GM12878 (cell line): ENCODE results near the gene GNG13. TPM values are rescaled to one million over a fixed set of nuclear protein-coding genes. Genes with fewer than 3 reads are reported as not detected.

Source experiments
- ATAC-seq: fragments of 200-7000 bp; cut with Tn5 transposase; 3 replicates; pipeline ENCODE4 v1.9.1; 2020; ENCODE audit warnings: mild to moderate bottlenecking, moderate library complexity
- BruUV-seq: library from RNA; stranded (reverse); fragments of 400-500 nt; replicated peaks from 2 replicates; lab custom pipeline; 2021; lab: Mats Ljungman, UMichigan
- CTCF ChIA-PET: fragments of 300-600 bp; sonication (Branson Sonifier 250); formaldehyde crosslinking; extraction: SDS; loops from one replicate; lab custom pipeline; 2021; ENCODE audit warnings: inconsistent platforms; lab: Yijun Ruan, JAX
- POLR2A ChIA-PET: fragments of 350-600 bp; formaldehyde crosslinking; extraction: SDS; loops from one replicate; lab custom pipeline; 2021; ENCODE audit warnings: inconsistent platforms; lab: Charles Lee
- RAD21 ChIA-PET: fragments of 300-600 bp; sonication (Branson Sonifier 250); formaldehyde crosslinking; loops from one replicate; lab custom pipeline; 2023; ENCODE audit warnings: antibody characterized with exemption; ENCODE audit not compliant: unreplicated experiment; lab: Charles Lee
- SMC1A ChIA-PET: fragments of 300-600 bp; sonication (Branson Sonifier 250); formaldehyde crosslinking; loops from one replicate; lab custom pipeline; 2023; ENCODE audit not compliant: unreplicated experiment, uncharacterized antibody; lab: Charles Lee
- DNase-seq: peaks from one replicate; pipeline ENCODE4 v3.0.0-alpha.2; 2011; ENCODE audit warnings: low read depth, low spot score
- FAIRE-seq: peaks from 3 replicates; lab custom pipeline; 2011; peaks lifted over from hg19 to GRCh38; lab: Jason Lieb, UNC
- H2AFZ ChIP-seq: 2 replicates; pipeline ENCODE4 v1.6.0; 2011; ENCODE audit warnings: low read depth, low read length, control low read depth; ENCODE audit not compliant: control insufficient read depth
- H3K27ac ChIP-seq: 2 replicates; pipeline ENCODE4 v1.5.1; 2011; ENCODE audit warnings: control low read depth; ENCODE audit not compliant: control insufficient read depth, insufficient read depth
- H3K27me3 ChIP-seq, 2 experiments: replicated peaks in 1 of 2; 2 replicates each; pipeline versions ENCODE4 v1.6.0 to v1.6.1; 2011; ENCODE audit warnings: low read length in 1 of 2; ENCODE audit not compliant: control insufficient read depth in 2 of 2, insufficient read depth in 2 of 2
- H3K36me3 ChIP-seq, 2 experiments: 2 replicates each; pipeline ENCODE4 v1.5.1; 2011; ENCODE audit warnings: low read length in 1 of 2; ENCODE audit not compliant: control insufficient read depth in 2 of 2, insufficient read depth in 2 of 2
- H3K4me1 ChIP-seq: 2 replicates; pipeline ENCODE4 v1.6.1; 2011; ENCODE audit warnings: mild to moderate bottlenecking, low read length, moderate library complexity, mixed read lengths; ENCODE audit not compliant: control insufficient read depth, insufficient read depth
- H3K4me2 ChIP-seq: 2 replicates; pipeline ENCODE4 v1.6.0; 2011; ENCODE audit warnings: control low read depth; ENCODE audit not compliant: control insufficient read depth, insufficient read depth
- H3K4me3 ChIP-seq: fragments of 200-600 bp; sonication (generic); 2 replicates; pipeline ENCODE4 v1.5.1; 2016
- H3K79me2 ChIP-seq: 2 replicates; pipeline ENCODE4 v1.6.0; 2011; ENCODE audit warnings: low read length; ENCODE audit not compliant: control insufficient read depth, insufficient read depth
- H3K9ac ChIP-seq: 2 replicates; pipeline ENCODE4 v1.8.0; 2011; ENCODE audit warnings: low read length, control low read depth, mixed read lengths; ENCODE audit not compliant: control insufficient read depth, insufficient read depth
- H3K9me3 ChIP-seq: replicated peaks from 3 replicates; pipeline ENCODE4 v1.5.1; 2011; ENCODE audit warnings: mild to moderate bottlenecking, low read length; ENCODE audit not compliant: control insufficient read depth, insufficient read depth
- H4K20me1 ChIP-seq: 2 replicates; pipeline ENCODE4 v1.6.0; 2011; ENCODE audit not compliant: control insufficient read depth, insufficient read depth
- BRCA1 ChIP-seq: IDR thresholded peaks from 2 replicates; pipeline ENCODE4 v1.6.1; 2011; ENCODE audit warnings: low read depth, low read length, improper control_type of control experiment
- EZH2 ChIP-seq: IDR thresholded peaks from 2 replicates; pipeline ENCODE4 v1.6.1; 2012; ENCODE audit warnings: low read depth, mild to moderate bottlenecking, control low read depth, inconsistent platforms, low read length, borderline replicate concordance; ENCODE audit not compliant: control insufficient read depth
- MEF2A ChIP-seq: IDR thresholded peaks from 2 replicates; pipeline ENCODE4 v1.6.1; 2011; ENCODE audit warnings: low read depth, mild to moderate bottlenecking, low read length, moderate library complexity; ENCODE audit not compliant: insufficient read depth
- MTA2 ChIP-seq: fragments of 450-650 bp; IDR thresholded peaks from 2 replicates; pipeline ENCODE4 v1.6.1; 2016; ENCODE audit warnings: low read depth, mild to moderate bottlenecking, moderate library complexity
- NFIC ChIP-seq: IDR thresholded peaks from 2 replicates; pipeline ENCODE4 v1.6.1; 2012; ENCODE audit warnings: low read depth, mild to moderate bottlenecking, inconsistent platforms, low read length, moderate library complexity
- PAX8 ChIP-seq: fragments of 450-650 bp; IDR thresholded peaks from 2 replicates; pipeline ENCODE4 v1.6.1; 2017; ENCODE audit warnings: mild to moderate bottlenecking, moderate library complexity
- POLR2AphosphoS2 ChIP-seq: IDR thresholded peaks from 2 replicates; pipeline ENCODE4 v1.6.1; 2011; ENCODE audit warnings: low read depth, mild to moderate bottlenecking, low read length, improper control_type of control experiment, moderate library complexity
- STAT3 ChIP-seq: IDR thresholded peaks from 2 replicates; pipeline ENCODE4 v1.6.1; 2011; ENCODE audit warnings: low read depth, low read length, improper control_type of control experiment
- ZNF207 ChIP-seq: fragments of 450-650 bp; IDR thresholded peaks from 2 replicates; pipeline ENCODE4 v1.6.1; 2014; ENCODE audit warnings: antibody characterized with exemption, mild to moderate bottlenecking, borderline replicate concordance
- WGBS: methylation state at CpG from one replicate; pipeline ENCODE4 v1.1.6; 2016; ENCODE audit warnings: low lambda C conversion rate; ENCODE audit not compliant: insufficient replicate concordance, insufficient coverage; ENCODE audit errors: missing lambda C conversion rate; 5-methylcytosine and 5-hydroxymethylcytosine counted together
- in situ Hi-C: fragments of 300-500 bp; cut with MboI; formaldehyde crosslinking; loops from 9 replicates; pipeline ENCODE4 v1.14.3; 2018; ENCODE audit warnings: mixed read lengths
- intact Hi-C: fragments of 100-400 bp; cut with micrococcal nuclease; formaldehyde crosslinking; loops from one replicate; pipeline ENCODE4 v1.14.2; 2022; ENCODE audit not compliant: unreplicated experiment
- polyA plus RNA-seq, 11 experiments: library from polyadenylated mRNA; depleted of rRNA in 4 of 11; unstranded in 6 of 11; stranded (reverse) in 5 of 11; fragments of >200 nt; fragmentation: Nextera tagmentation in 4 of 11; fragmentation: Illumina TruSeq in 1 of 11; extraction: Ambion mirVana in 4 of 11; extraction: Trizol in 1 of 11; gene quantifications; 1 replicate in 1 of 11; 2 replicates in 10 of 11; pipeline versions ENCODE4 v1.2.1 to v1.2.3, GENCODE V29; 2011 to 2016; ENCODE audit warnings: inconsistent platforms in 2 of 11, missing spikeins in 2 of 11, low read depth in 1 of 11
- total RNA-seq, 4 experiments: library from RNA; depleted of rRNA in 3 of 4; stranded (reverse); fragments of >200 nt in 3 of 4; fragmentation: Illumina TruSeq in 1 of 4; extraction: Trizol in 1 of 4; gene quantifications; 2 replicates each; pipeline versions ENCODE4 v1.2.1 to v1.2.3, GENCODE V29; 2013 to 2021
- TF ChIP-seq, protein P1 (sequence below): fragments of 450-650 bp; IDR thresholded peaks from 2 replicates; pipeline ENCODE4 v1.6.1; 2018; ENCODE audit warnings: borderline replicate concordance, mild to moderate bottlenecking; ENCODE audit not compliant: partially characterized antibody
- TF ChIP-seq, protein P2 (sequence below): IDR thresholded peaks from 2 replicates; pipeline ENCODE4 v1.6.1; 2011; ENCODE audit warnings: mild to moderate bottlenecking, low read depth, low read length, moderate library complexity; ENCODE audit not compliant: insufficient replicate concordance
- TF ChIP-seq, protein P3 (sequence below): fragments of 450-650 bp; IDR thresholded peaks from 2 replicates; pipeline ENCODE4 v1.6.1; 2017; ENCODE audit warnings: mild to moderate bottlenecking, moderate library complexity

GNG13 gene
- total and polyA plus RNA-seq, 10 of the 15 experiments (the other 5 are each of a cell fraction or from before 2014, with no cell fraction given) = not detected

DNA sequence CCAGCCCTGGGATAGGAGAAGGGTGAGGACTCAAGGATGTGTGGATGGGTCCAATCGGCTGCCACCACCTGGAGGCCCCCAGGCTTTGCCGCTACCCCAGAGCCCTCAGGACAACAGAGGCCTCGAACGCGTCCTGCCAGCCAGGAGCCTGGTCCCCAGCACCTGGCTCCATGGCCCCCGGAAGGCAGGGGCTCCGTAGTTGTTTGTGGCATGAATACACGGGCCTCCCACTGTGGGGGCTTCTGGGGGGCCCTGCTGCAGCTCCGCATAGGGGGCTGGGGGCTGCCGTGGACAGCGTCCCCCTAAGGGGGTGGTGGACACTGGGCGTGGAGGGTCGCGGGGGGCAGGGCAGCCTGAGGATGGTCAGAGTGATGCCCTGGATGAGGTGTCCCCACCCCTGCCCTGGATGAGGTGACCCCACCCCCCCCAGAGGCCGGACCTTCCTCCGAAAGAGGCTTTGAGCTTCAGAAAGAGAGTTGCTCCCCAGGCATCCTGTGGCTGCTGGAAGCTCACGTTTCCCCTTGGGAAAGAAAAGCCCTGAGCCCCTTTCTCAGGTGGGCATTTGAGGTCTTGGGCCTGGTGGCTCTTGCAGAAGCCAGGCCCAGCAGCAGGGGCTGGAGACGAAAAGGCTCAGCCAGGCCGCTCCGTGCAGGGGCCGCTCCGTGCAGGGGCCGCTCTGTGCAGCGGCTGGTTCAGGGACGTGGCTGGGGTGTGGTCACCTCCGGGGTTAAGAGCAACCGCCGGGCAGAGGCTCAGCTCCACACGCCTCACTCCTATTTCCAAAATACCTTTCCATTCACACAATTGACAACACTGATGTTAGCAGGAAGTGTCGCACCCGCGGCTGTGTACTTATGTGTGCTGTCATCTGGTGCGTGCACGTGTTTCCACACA, 40.3 kb upstream of the GNG13 start:
- no peak for FAIRE-seq
- peaks cover 2% of the 10 kb centered on the region; the same call in 1 of the 3 replicates for H3K9me3 ChIP-seq
- no peaks in the 10 kb centered on the region for H3K4me1 ChIP-seq
- H3K36me3 ChIP-seq = no peaks in the 10 kb centered on the region
- ChIA-PET SMC1A (no interaction called here), RAD21 (no interaction called here)
- no TSS peak for BruUV-seq
- H2AFZ ChIP-seq = no peak overlapping the region
- no peak overlapping the region for H3K27ac ChIP-seq
- H3K4me2 ChIP-seq = no peak overlapping the region
- no peak for DNase-seq
- H3K4me3 ChIP-seq = no peak overlapping the region
- no peaks in the 10 kb centered on the region for H3K27me3 ChIP-seq
- WGBS = 73% methylated on average over 33 of the region's 34 CpGs
- ATAC-seq = no peak
- intact Hi-C loops = no loop called here
- in situ Hi-C loops = no loop called here
- H3K9ac ChIP-seq = no peak overlapping the region
- no peaks in the 10 kb centered on the region for H3K79me2 ChIP-seq
- TF ChIP-seq POLR2AphosphoS2 (no peak), BRCA1 (no peak), MTA2 (no peak), ZNF207 (no peak), STAT3 (no peak), NFIC (no peak), PAX8 (no peak), EZH2 (no peak), MEF2A (no peak)
- TF ChIP-seq, protein P1, sequence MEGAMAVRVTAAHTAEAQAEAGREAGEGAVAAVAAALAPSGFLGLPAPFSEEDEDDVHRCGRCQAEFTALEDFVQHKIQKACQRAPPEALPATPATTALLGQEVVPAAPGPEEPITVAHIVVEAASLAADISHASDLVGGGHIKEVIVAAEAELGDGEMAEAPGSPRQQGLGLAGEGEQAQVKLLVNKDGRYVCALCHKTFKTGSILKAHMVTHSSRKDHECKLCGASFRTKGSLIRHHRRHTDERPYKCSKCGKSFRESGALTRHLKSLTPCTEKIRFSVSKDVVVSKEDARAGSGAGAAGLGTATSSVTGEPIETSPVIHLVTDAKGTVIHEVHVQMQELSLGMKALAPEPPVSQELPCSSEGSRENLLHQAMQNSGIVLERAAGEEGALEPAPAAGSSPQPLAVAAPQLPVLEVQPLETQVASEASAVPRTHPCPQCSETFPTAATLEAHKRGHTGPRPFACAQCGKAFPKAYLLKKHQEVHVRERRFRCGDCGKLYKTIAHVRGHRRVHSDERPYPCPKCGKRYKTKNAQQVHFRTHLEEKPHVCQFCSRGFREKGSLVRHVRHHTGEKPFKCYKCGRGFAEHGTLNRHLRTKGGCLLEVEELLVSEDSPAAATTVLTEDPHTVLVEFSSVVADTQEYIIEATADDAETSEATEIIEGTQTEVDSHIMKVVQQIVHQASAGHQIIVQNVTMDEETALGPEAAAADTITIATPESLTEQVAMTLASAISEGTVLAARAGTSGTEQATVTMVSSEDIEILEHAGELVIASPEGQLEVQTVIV = no peak
- TF ChIP-seq, protein P2, sequence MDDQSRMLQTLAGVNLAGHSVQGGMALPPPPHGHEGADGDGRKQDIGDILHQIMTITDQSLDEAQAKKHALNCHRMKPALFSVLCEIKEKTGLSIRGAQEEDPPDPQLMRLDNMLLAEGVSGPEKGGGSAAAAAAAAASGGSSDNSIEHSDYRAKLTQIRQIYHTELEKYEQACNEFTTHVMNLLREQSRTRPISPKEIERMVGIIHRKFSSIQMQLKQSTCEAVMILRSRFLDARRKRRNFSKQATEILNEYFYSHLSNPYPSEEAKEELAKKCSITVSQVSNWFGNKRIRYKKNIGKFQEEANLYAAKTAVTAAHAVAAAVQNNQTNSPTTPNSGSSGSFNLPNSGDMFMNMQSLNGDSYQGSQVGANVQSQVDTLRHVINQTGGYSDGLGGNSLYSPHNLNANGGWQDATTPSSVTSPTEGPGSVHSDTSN = no peak
- TF ChIP-seq, protein P3, sequence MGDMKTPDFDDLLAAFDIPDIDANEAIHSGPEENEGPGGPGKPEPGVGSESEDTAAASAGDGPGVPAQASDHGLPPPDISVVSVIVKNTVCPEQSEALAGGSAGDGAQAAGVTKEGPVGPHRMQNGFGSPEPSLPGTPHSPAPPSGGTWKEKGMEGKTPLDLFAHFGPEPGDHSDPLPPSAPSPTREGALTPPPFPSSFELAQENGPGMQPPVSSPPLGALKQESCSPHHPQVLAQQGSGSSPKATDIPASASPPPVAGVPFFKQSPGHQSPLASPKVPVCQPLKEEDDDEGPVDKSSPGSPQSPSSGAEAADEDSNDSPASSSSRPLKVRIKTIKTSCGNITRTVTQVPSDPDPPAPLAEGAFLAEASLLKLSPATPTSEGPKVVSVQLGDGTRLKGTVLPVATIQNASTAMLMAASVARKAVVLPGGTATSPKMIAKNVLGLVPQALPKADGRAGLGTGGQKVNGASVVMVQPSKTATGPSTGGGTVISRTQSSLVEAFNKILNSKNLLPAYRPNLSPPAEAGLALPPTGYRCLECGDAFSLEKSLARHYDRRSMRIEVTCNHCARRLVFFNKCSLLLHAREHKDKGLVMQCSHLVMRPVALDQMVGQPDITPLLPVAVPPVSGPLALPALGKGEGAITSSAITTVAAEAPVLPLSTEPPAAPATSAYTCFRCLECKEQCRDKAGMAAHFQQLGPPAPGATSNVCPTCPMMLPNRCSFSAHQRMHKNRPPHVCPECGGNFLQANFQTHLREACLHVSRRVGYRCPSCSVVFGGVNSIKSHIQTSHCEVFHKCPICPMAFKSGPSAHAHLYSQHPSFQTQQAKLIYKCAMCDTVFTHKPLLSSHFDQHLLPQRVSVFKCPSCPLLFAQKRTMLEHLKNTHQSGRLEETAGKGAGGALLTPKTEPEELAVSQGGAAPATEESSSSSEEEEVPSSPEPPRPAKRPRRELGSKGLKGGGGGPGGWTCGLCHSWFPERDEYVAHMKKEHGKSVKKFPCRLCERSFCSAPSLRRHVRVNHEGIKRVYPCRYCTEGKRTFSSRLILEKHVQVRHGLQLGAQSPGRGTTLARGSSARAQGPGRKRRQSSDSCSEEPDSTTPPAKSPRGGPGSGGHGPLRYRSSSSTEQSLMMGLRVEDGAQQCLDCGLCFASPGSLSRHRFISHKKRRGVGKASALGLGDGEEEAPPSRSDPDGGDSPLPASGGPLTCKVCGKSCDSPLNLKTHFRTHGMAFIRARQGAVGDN = no peak
- TF ChIP-seq, all 136 proteins: peak for 0
- H4K20me1 ChIP-seq = no peaks in the 10 kb centered on the region
- POLR2A ChIA-PET = no interaction called here
- CTCF ChIA-PET = no interaction called here
